ENCODE results near the gene SPOCK3. TPM values are rescaled to one million over a fixed set of nuclear protein-coding genes. Genes with fewer than 3 reads are reported as not detected.

SPOCK3 gene
- total and polyA plus RNA-seq, 12 donors, result 0.08 to 0.53 (median 0.37) TPM; not detected in 9

- no peak for ATAC-seq
These were observed 154.5 kb downstream of the SPOCK3 start for GRCh38 chr4:167079762-167080161.

GRCh38 chr4:167052631-167053091 lies 181.6 kb downstream of the SPOCK3 start:
- no peaks in the 10 kb centered on the region for H3K4me1 ChIP-seq
- no peak for TF ChIP-seq CTCF (IDR thresholded peaks at IDR 0.05)
- no peaks in the 10 kb centered on the region for H3K36me3 ChIP-seq
- H3K27ac ChIP-seq, result no peak overlapping the region
- ATAC-seq (no peak), DNase-seq (no peak)
- intact Hi-C loops (cut with DNase I), result no loop called here
- H3K4me3 ChIP-seq, result no peak overlapping the region
- peaks cover 0 to 6% (median 0%) of the 10 kb centered on the region in 11 donors for H3K9me3 ChIP-seq
- H3K27me3 ChIP-seq, result no peaks in the 10 kb centered on the region
- WGBS, 2 donors, result 64 to 67% methylated on average over 1 of the region's 1 CpG

More at GRCh38 chr4:167079762-167080161, 154.5 kb downstream of the SPOCK3 start:
- Histone ChIP-seq H3K4me1 (no peaks in the 10 kb centered on the region), H3K9me3 (no peaks in the 10 kb centered on the region), H3K36me3 (no peaks in the 10 kb centered on the region), H3K27me3 (no peaks in the 10 kb centered on the region), H3K4me3 (no peak overlapping the region), H3K27ac (no peak overlapping the region)
- DNase-seq, result no peak
- TF ChIP-seq CTCF (IDR thresholded peaks at IDR 0.05), result no peak
- intact Hi-C loops (cut with DNase I), result no loop called here

GRCh38 chr4:167049257-167049656 lies 185.0 kb downstream of the SPOCK3 start:
- no peaks in the 10 kb centered on the region for H3K27me3 ChIP-seq
- no peaks in the 10 kb centered on the region for H3K9me3 ChIP-seq
- no peak for TF ChIP-seq CTCF (IDR thresholded peaks at IDR 0.05)
- intact Hi-C loops (cut with DNase I), result no loop called here
- H3K4me1 ChIP-seq, result no peaks in the 10 kb centered on the region
- no peak for ATAC-seq
- H3K36me3 ChIP-seq, result no peaks in the 10 kb centered on the region
- no peak overlapping the region for H3K4me3 ChIP-seq
- no peak for DNase-seq
- WGBS, 2 donors, result 86 to 94% methylated on average over 3 of the region's 3 CpGs
- H3K27ac ChIP-seq, result no peak overlapping the region

- intact Hi-C loops (cut with DNase I), result no loop called here
- 58 to 81% methylated on average over 1 of the region's 1 CpG for WGBS, 2 donors
These were observed 192.8 kb downstream of the SPOCK3 start for GRCh38 chr4:167041524-167041923.

More at GRCh38 chr4:167041524-167041923, 192.8 kb downstream of the SPOCK3 start:
- ATAC-seq (no peak), DNase-seq (no peak)
- Histone ChIP-seq H3K4me3 (no peak overlapping the region), H3K27ac (no peak overlapping the region), H3K4me1 (no peaks in the 10 kb centered on the region), H3K36me3 (no peaks in the 10 kb centered on the region), H3K9me3 (no peaks in the 10 kb centered on the region), H3K27me3 (no peaks in the 10 kb centered on the region)
- no peak for TF ChIP-seq CTCF (IDR thresholded peaks at IDR 0.05)
